Small intestine (tissue), 7 donors: ENCODE data around the gene F10. TPM values are rescaled to one million over a fixed set of nuclear protein-coding genes. Genes with fewer than 3 reads are reported as not detected.

Experiments used
- DNase-seq, 2 donors: peaks; one replicate each; pipeline versions ENCODE4 v3.0.0 to v3.0.0-alpha.2; 2013
- FAIRE-seq: peaks from 2 replicates; lab custom pipeline; 2012; peaks lifted over from hg19 to GRCh38; lab: Jason Lieb, UNC
- H3K27ac ChIP-seq, 3 donors: one replicate each; pipeline ENCODE4 v1.5.1; 2013; ENCODE audit warnings: low read length in 2 of 3, mild to moderate bottlenecking in 2 of 3, control low read depth in 1 of 3, inconsistent platforms in 1 of 3, low read depth in 1 of 3, moderate library complexity in 1 of 3
- H3K27me3 ChIP-seq, 3 donors: one replicate each; pipeline ENCODE4 v1.6.1; 2013; ENCODE audit warnings: low read length in 3 of 3, inconsistent platforms in 1 of 3; ENCODE audit not compliant: control insufficient read depth in 3 of 3, insufficient read depth in 3 of 3
- H3K36me3 ChIP-seq, 3 donors: one replicate each; pipeline ENCODE4 v1.6.1; 2013; ENCODE audit warnings: low read length in 3 of 3, inconsistent platforms in 1 of 3, low read depth in 1 of 3, mild to moderate bottlenecking in 1 of 3, moderate library complexity in 1 of 3; ENCODE audit not compliant: control insufficient read depth in 3 of 3, insufficient read depth in 2 of 3
- H3K4me1 ChIP-seq, 3 donors: one replicate each; pipeline ENCODE4 v1.6.1; 2013; ENCODE audit warnings: low read length in 2 of 3, inconsistent platforms in 1 of 3, low read depth in 1 of 3, mild to moderate bottlenecking in 1 of 3, moderate library complexity in 1 of 3; ENCODE audit not compliant: control insufficient read depth in 3 of 3, insufficient read depth in 2 of 3
- H3K4me3 ChIP-seq, 3 donors: one replicate each; pipeline ENCODE4 v1.5.1; 2013; ENCODE audit warnings: low read length in 3 of 3, control low read depth in 1 of 3, inconsistent platforms in 1 of 3, low read depth in 1 of 3, mild to moderate bottlenecking in 1 of 3, moderate library complexity in 1 of 3
- H3K9me3 ChIP-seq, 2 donors: one replicate each; pipeline ENCODE4 v1.6.1; 2013; ENCODE audit warnings: low read depth in 1 of 2, low read length in 1 of 2; ENCODE audit not compliant: control insufficient read depth in 2 of 2, insufficient read depth in 1 of 2
- WGBS, 3 donors: extraction: QIAGEN DNeasy Blood & Tissue Kit; methylation state at CpG; one replicate each; pipeline ENCODE4 v1.1.7; 2013; 5-methylcytosine and 5-hydroxymethylcytosine counted together
- polyA plus RNA-seq, 4 donors: library from polyadenylated mRNA; stranded (reverse) in 3 of 4; unstranded in 1 of 4; fragments of 200-250 nt in 3 of 4; fragments of 120-200 nt in 1 of 4; gene quantifications; one replicate each; pipeline versions ENCODE4 v1.2.1 to v1.2.3, GENCODE V29; 2013
- donor health status: healthy with polysubstance abuse.
- donor health status: control.
- donor health status: control.
- donor health status: Bipolar disorder and iron deficiency.
- donor health status: healthy.

The F10 gene
- polyA plus RNA-seq, 4 donors: 7.7 to 148 (median 12.3) TPM

DNA sequence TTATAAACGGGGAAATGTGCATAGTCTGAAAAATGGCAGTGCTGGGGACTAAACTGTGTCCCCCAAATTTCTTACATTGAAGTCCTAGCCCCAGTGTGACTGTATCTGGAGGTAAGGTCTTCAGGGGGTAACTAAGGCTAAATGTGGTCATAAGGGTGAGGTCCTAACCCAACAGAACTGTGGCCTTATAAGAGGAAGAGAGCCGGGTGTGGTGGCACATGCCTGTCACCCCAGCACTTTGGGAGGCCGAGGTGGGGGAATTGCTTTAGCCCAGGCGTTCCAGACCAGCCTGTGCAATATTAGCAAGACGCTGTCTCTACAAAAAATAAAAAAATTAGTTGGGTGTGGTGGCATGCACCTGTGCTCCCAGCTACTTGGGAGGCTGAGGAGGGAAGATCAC lies 53.7 kb downstream of the F10 start:
- DNase-seq (no peak), FAIRE-seq (no peak)
- Histone ChIP-seq H3K4me1 (peaks cover 0 to 12% (median 0%) of the 10 kb centered on the region in 3 donors), H3K27me3 (no peaks in the 10 kb centered on the region), H3K9me3 (no peaks in the 10 kb centered on the region), H3K36me3 (peaks cover 14 to 69% (median 18%) of the 10 kb centered on the region in 3 donors), H3K27ac (peak overlapping the region in 1 of 3 donors; percentile 18), H3K4me3 (no peak overlapping the region)
- 58 to 68% (median 67%) methylated on average over 5 of the region's 5 CpGs for WGBS, 3 donors

DNA sequence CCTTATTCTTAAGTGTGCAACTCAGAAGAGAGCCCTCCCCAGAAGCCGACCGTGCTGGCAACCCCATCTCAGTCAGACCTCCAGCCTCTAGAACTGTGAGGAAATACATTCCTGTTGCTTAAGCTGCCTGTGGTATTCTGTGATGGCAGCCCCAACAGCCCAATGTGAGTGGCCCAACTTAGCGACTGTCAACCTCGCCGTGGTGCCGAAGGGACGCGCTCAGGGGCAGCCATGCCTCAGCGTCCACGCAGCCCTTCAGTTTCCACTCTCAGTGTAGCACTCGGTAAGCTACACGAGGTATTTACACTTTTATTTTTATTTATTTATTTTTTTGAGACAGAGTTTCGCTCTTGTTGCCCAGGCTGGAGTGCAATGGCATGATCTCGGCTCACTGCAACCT lies 54.2 kb downstream of the F10 start:
- no peaks in the 10 kb centered on the region for H3K27me3 ChIP-seq
- H3K27ac ChIP-seq: no peak overlapping the region
- no peak for DNase-seq
- H3K36me3 ChIP-seq: peaks cover 14 to 66% (median 18%) of the 10 kb centered on the region in 3 donors
- H3K9me3 ChIP-seq: no peaks in the 10 kb centered on the region
- FAIRE-seq: no peak
- H3K4me1 ChIP-seq: peaks cover 0 to 7% (median 0%) of the 10 kb centered on the region in 3 donors
- H3K4me3 ChIP-seq: no peak overlapping the region
- 98% methylated on average over 14 of the region's 14 CpGs for WGBS, 3 donors

DNA sequence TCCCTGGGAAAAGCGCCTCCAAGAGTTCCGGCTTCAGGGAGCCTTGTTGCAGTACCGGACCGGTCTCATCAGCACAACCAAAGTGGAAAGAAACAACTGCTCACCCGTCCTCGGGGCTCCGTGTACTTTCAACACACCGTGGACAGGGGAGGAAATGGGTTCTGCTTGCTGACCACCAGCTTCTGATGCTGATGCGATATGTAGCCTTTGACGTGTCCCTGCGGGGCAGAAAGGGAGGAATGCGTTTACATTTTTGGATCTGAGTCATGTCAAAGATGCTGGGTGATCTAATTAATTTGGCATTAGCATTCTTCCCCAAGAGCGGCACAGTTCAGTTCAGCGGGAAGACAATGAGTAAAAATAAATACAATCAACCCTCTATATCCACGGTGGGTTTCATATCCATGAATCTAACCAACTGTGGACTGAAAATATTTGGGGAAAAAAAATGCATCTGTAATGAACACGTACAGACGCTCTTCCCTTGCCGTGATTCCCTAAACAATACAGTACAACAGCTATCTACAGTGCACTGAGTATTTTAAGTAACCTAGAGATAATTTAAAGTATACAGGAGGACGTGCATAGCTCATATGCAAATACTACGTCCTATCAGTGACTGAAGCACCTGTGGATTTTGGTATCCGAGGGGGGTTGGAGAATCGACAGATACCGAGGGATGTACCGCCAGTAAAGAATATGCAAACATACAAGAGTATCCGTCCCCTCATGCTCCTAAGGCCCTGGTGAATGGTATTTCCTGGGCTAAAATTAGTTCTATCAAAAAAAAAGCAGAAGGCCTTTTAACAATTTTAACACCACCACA lies 55.7 kb downstream of the F10 start:
- Histone ChIP-seq H3K36me3 (peaks cover 14 to 58% (median 18%) of the 10 kb centered on the region in 3 donors), H3K4me3 (no peak overlapping the region), H3K27ac (no peak overlapping the region), H3K9me3 (no peaks in the 10 kb centered on the region), H3K27me3 (no peaks in the 10 kb centered on the region), H3K4me1 (no peaks in the 10 kb centered on the region)
- 85 to 94% (median 92%) methylated on average over 25 of the region's 25 CpGs for WGBS, 3 donors
- DNase-seq (no peak), FAIRE-seq (no peak)

DNA sequence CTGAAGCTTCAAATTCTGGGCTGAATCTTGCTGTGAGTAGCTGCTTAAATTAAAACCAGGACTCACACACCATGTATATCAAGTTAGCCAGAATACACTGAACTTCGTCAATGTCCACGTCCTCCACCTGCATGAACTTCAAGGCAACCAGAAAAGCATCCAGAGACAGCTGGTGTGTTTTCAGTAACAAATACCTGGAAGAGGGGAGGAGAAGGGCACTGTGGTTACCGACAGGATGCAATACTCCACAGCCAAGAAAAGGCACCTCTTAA lies 56.2 kb downstream of the F10 start:
- DNase-seq: no peak
- no peaks in the 10 kb centered on the region for H3K4me1 ChIP-seq
- no peak overlapping the region for H3K27ac ChIP-seq
- no peak for FAIRE-seq
- 82 to 98% (median 91%) methylated on average over 3 of the region's 3 CpGs for WGBS, 3 donors
- no peaks in the 10 kb centered on the region for H3K9me3 ChIP-seq
- H3K4me3 ChIP-seq: no peak overlapping the region
- peaks cover 14 to 61% (median 22%) of the 10 kb centered on the region in 3 donors for H3K36me3 ChIP-seq
- no peaks in the 10 kb centered on the region for H3K27me3 ChIP-seq

DNA sequence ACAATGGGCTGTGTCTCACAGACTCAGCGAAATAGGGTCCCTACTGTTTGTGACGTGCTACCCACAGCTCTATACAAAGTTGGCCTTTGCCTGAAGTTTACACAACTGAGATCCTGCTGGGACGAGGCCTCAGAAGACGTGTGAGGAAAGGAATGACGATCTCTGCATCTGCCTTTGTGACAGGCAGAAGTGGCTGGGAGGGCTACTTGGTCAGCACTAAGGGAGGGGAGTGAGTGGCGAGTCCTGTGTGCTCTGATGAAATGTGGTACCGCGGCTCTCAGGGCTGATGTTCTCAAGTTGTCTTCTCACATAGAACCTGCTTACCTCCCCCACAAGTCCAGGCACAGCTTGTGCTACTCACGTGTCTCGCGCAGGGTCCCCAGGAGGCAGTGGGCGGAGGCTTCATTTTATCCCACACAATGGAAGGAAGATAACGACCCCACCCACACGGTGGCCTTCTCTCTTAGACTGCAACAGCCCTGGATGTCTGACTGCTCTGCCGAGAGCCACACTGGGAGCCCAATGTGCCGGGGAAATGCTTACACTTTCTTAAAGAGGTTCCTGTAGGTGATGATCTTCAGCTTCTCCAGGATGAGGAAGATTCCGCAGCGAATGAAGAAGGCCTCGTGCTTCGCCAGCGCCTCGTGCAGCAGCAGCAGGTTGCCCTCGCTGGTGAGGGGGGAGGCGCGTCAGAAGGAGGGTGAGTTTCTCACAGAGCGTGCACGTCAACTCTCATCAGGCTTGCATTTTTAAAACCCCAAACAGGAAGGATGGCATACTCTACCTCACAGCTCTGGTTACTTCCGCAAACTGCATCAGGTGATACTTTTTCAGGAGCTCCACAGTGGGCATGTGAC lies 57.0 kb downstream of the F10 start:
- no peak overlapping the region for H3K4me3 ChIP-seq

DNA sequence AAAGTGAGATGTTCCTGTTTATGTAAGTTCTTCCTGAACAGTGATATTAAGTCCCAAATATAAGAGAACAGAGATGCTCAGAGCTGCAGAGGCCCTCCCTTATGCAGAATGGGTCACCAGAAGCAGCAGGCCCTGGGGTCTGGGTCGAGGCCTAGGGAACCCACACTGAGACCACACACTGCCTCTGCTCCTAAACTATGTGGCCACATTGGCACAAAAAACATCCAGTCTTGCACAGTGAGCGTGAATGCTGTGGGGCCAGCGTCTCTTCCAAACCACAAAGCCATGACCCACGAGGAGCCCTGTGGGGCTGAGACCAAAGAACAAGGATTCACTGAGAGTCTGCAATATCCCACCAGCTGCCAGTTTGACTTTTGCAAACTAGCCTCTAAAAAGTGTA lies 59.4 kb downstream of the F10 start:
- H3K36me3 ChIP-seq: peaks cover 14 to 56% (median 15%) of the 10 kb centered on the region in 3 donors
- H3K27ac ChIP-seq: no peak overlapping the region
- DNase-seq (no peak), FAIRE-seq (no peak)
- no peaks in the 10 kb centered on the region for H3K4me1 ChIP-seq
- H3K9me3 ChIP-seq: no peaks in the 10 kb centered on the region
- no peak overlapping the region for H3K4me3 ChIP-seq
- WGBS, 3 donors: 74 to 85% (median 83%) methylated on average over 4 of the region's 4 CpGs
- H3K27me3 ChIP-seq: no peaks in the 10 kb centered on the region

More for the DNA sequence above, 57.0 kb downstream of the F10 start:
- FAIRE-seq (no peak), DNase-seq (no peak)
- Histone ChIP-seq H3K36me3 (peaks cover 14 to 60% (median 23%) of the 10 kb centered on the region in 3 donors), H3K27me3 (no peaks in the 10 kb centered on the region), H3K9me3 (no peaks in the 10 kb centered on the region), H3K4me1 (no peaks in the 10 kb centered on the region), H3K27ac (peak overlapping the region in 1 of 3 donors; percentile 2)
- WGBS, 3 donors: 87 to 93% (median 92%) methylated on average over 28 of the region's 28 CpGs

DNA sequence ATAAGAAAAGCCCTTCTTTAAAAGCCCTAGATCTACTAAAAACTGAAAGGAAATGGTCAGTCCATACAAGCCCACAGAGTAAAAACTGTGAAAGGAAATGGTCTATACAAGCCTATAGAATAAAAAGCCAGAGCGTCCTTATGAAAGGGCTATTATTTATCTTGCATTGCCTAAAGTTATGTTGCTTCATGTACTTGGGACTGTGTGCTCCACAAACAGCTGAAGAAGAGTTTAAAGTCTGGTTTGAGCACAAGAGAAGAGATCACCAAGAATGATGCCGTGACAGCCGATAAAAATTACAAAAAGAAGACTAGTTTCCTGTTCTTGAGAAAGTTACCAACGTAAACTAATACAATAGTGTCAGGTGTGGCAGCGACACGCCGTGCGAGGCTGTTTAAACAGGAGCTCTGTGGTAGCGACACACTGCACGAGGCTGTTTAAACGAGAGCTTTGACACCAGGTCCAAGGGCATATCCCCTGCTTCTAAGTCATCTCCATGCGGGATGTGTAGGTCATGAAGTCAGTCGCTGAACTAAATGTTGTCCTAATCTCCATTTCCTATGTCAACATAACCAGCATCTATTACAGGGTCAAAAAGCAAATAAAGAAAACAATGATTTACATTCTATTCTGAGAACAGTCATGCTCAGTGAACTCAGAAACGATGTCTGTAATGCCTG lies 61.0 kb downstream of the F10 start:
- no peak for FAIRE-seq
- H3K4me3 ChIP-seq: no peak overlapping the region
- H3K27me3 ChIP-seq: no peaks in the 10 kb centered on the region
- H3K9me3 ChIP-seq: no peaks in the 10 kb centered on the region
- peaks cover 7 to 59% (median 10%) of the 10 kb centered on the region in 3 donors for H3K36me3 ChIP-seq
- WGBS, 3 donors: 85 to 88% (median 87%) methylated on average over 14 of the region's 14 CpGs
- H3K4me1 ChIP-seq: no peaks in the 10 kb centered on the region
- H3K27ac ChIP-seq: no peak overlapping the region
- no peak for DNase-seq
